HepG2 (cell line): Measurements from ENCODE around the gene TNIP1. TPM values are rescaled to one million over a fixed set of nuclear protein-coding genes. Genes with fewer than 3 reads are reported as not detected.

ENCODE experiments used
- ATAC-seq: fragments of 200-7000 bp; cut with Tn5 transposase; 3 replicates; pipeline ENCODE4 v1.9.1; 2020; ENCODE audit warnings: mild to moderate bottlenecking, moderate library complexity
- BruUV-seq: library from RNA; stranded (reverse); fragments of 400-500 nt; replicated peaks from 2 replicates; lab custom pipeline; 2021; lab: Mats Ljungman, UMichigan
- CTCF ChIA-PET: fragments of 300-600 bp; formaldehyde crosslinking; extraction: SDS; loops from one replicate; lab custom pipeline; 2021; ENCODE audit warnings: low total read pairs, inconsistent platforms, low intra/inter-chr PET ratio; lab: Yijun Ruan, JAX
- POLR2A ChIA-PET: fragments of 350-600 bp; sonication (Branson Sonifier 250); formaldehyde crosslinking; loops from one replicate; lab custom pipeline; 2020; ENCODE audit warnings: antibody characterized with exemption, inconsistent platforms; lab: Yijun Ruan, JAX
- DNase-seq: peaks from one replicate; pipeline ENCODE4 v3.0.0-alpha.2; 2015; ENCODE audit warnings: low spot score
- FAIRE-seq: peaks from 3 replicates; lab custom pipeline; 2011; peaks lifted over from hg19 to GRCh38; lab: Jason Lieb, UNC
- H2AFZ ChIP-seq: one replicate; pipeline ENCODE4 v1.6.1; 2011; ENCODE audit warnings: low read length, inconsistent platforms
- H3K27ac ChIP-seq: fragments of 300-600 bp; 3 replicates; pipeline ENCODE4 v1.8.0; 2011; ENCODE audit warnings: mixed run types, mild to moderate bottlenecking, mixed read lengths, low read length, inconsistent platforms; ENCODE audit not compliant: insufficient read depth; ENCODE audit errors: extremely low read length
- H3K27me3 ChIP-seq, 2 experiments: fragments of 200-600 bp in 1 of 2; 2 replicates in 1 of 2; 3 replicates in 1 of 2; pipeline versions ENCODE4 v1.6.0 to v1.8.0; 2011; ENCODE audit warnings: low read length in 2 of 2, mild to moderate bottlenecking in 2 of 2, moderate library complexity in 2 of 2, inconsistent platforms in 1 of 2; ENCODE audit not compliant: insufficient read depth in 2 of 2, control insufficient read depth in 1 of 2
- H3K36me3 ChIP-seq, 2 experiments: fragments of 200-600 bp in 1 of 2; replicated peaks in 1 of 2; 2 replicates in 1 of 2; 3 replicates in 1 of 2; pipeline versions ENCODE4 v1.5.1 to v1.8.0; 2011; ENCODE audit warnings: low read length in 2 of 2, inconsistent platforms in 1 of 2; ENCODE audit not compliant: insufficient read depth in 2 of 2, control insufficient read depth in 1 of 2
- H3K4me1 ChIP-seq: 2 replicates; pipeline ENCODE4 v1.5.1; 2012; ENCODE audit warnings: low read length, inconsistent platforms; ENCODE audit not compliant: insufficient read depth
- H3K4me2 ChIP-seq: 2 replicates; pipeline ENCODE4 v1.6.0; 2011; ENCODE audit warnings: low read depth, low read length, inconsistent platforms
- H3K4me3 ChIP-seq, 3 experiments: fragments of 200-600 bp in 1 of 3; sonication (generic), shearing (Covaris generic) in 1 of 3; replicated peaks in 1 of 3; 2 replicates each; pipeline ENCODE4 v1.5.1; 2011 to 2016; ENCODE audit warnings: low read length in 3 of 3, inconsistent platforms in 2 of 3, low read depth in 2 of 3, mild to moderate bottlenecking in 2 of 3, control low read depth in 1 of 3, mixed read lengths in 1 of 3; ENCODE audit not compliant: insufficient read depth in 1 of 3
- H3K79me2 ChIP-seq: one replicate; pipeline ENCODE4 v1.6.1; 2011; ENCODE audit warnings: low read length, inconsistent platforms; ENCODE audit not compliant: insufficient read depth
- H3K9ac ChIP-seq: 2 replicates; pipeline ENCODE4 v1.6.0; 2011; ENCODE audit warnings: mild to moderate bottlenecking, low read depth, low read length, inconsistent platforms; ENCODE audit not compliant: insufficient read depth
- H3K9me3 ChIP-seq: 2 replicates; pipeline ENCODE4 v1.5.1; 2012; ENCODE audit warnings: mild to moderate bottlenecking, low read length
- H4K20me1 ChIP-seq: 2 replicates; pipeline ENCODE4 v1.6.0; 2011; ENCODE audit warnings: inconsistent platforms, mild to moderate bottlenecking, low read length, moderate library complexity; ENCODE audit not compliant: insufficient read depth
- CHD2 ChIP-seq: IDR thresholded peaks from 2 replicates; pipeline ENCODE4 v1.6.1; 2011; ENCODE audit warnings: low read depth, low read length, improper control_type of control experiment
- SSRP1 ChIP-seq: IDR thresholded peaks from 2 replicates; pipeline ENCODE4 v1.6.1; 2016; ENCODE audit warnings: control low read depth
- TRIM22 ChIP-seq: fragments of 450-650 bp; IDR thresholded peaks from 2 replicates; pipeline ENCODE4 v1.6.1; 2017
- ZBTB37 ChIP-seq: sonication (generic); formaldehyde crosslinking; IDR thresholded peaks from 2 replicates; pipeline ENCODE4 v1.4.0; 2020; ENCODE audit warnings: mild to moderate bottlenecking, missing genetic modification reagents
- ZBTB39 ChIP-seq: sonication (generic); formaldehyde crosslinking; IDR thresholded peaks from 2 replicates; pipeline ENCODE4 v1.5.0; 2020; ENCODE audit warnings: missing genetic modification reagents
- ZC3H13 ChIP-seq: sonication (generic); formaldehyde crosslinking; IDR thresholded peaks from 2 replicates; pipeline ENCODE4 v1.8.1; 2023; ENCODE audit warnings: mild to moderate bottlenecking, missing genetic modification reagents, moderate library complexity
- ZNF143 ChIP-seq: sonication (generic); formaldehyde crosslinking; IDR thresholded peaks from 2 replicates; pipeline ENCODE4 v1.4.0; 2020; ENCODE audit warnings: missing genetic modification reagents
- ZNF224 ChIP-seq: sonication (generic); formaldehyde crosslinking; IDR thresholded peaks from 2 replicates; pipeline ENCODE4 v1.5.0; 2020; ENCODE audit warnings: mild to moderate bottlenecking, missing genetic modification reagents
- ZNF503 ChIP-seq: sonication (generic); formaldehyde crosslinking; IDR thresholded peaks from 2 replicates; pipeline ENCODE4 v1.4.0; 2020; ENCODE audit warnings: missing genetic modification reagents
- ZNF629 ChIP-seq: sonication (generic); formaldehyde crosslinking; conservative IDR thresholded peaks from 2 replicates; pipeline ENCODE4 v1.5.0; 2020; ENCODE audit warnings: missing genetic modification reagents
- WGBS: methylation state at CpG from one replicate; pipeline ENCODE4 v1.1.6; 2017; ENCODE audit warnings: low lambda C conversion rate; 5-methylcytosine and 5-hydroxymethylcytosine counted together
- in situ Hi-C: cut with HindIII; loops from 2 replicates; pipeline ENCODE4 v1.10.0; 2017; ENCODE audit warnings: low pct_unique_long_range_greater_than_20kb; ENCODE audit not compliant: extremely low pct_ligation_motif_present
- intact Hi-C: fragments of 100-400 bp; cut with micrococcal nuclease; formaldehyde crosslinking; loops from one replicate; pipeline ENCODE4 v1.10.0; 2022; ENCODE audit not compliant: unreplicated experiment
- polyA plus RNA-seq, 8 experiments: library from polyadenylated mRNA; depleted of rRNA in 3 of 8; stranded (reverse) in 7 of 8; unstranded in 1 of 8; fragments of >200 nt; fragmentation: Illumina TruSeq in 4 of 8; extraction: Trizol in 4 of 8; gene quantifications; 2 replicates each; pipeline versions ENCODE4 v1.2.1 to v1.2.3, GENCODE V29; 2011 to 2016; ENCODE audit warnings: low read depth in 4 of 8, missing spikeins in 1 of 8, mixed read lengths in 1 of 8; ENCODE audit not compliant: insufficient read depth in 1 of 8
- total RNA-seq, 5 experiments: library from RNA; depleted of rRNA; stranded (reverse); fragments of >200 nt; fragmentation: Illumina TruSeq; extraction: Trizol; gene quantifications; 2 replicates each; pipeline ENCODE4 v1.2.3, GENCODE V29; 2016; ENCODE audit warnings: low read depth in 1 of 5

The TNIP1 gene
- total and polyA plus RNA-seq, 2 of the 13 experiments (the other 11 are each of a cell fraction or from before 2014, with no cell fraction given) = 26.2 to 45.9 TPM

GRCh38 chr5:151121095-151121494 is 40.3 kb upstream of the TNIP1 start:
- FAIRE-seq = no peak

GRCh38 chr5:151118913-151119575 is 38.2 kb upstream of the TNIP1 start:
- Histone ChIP-seq H3K9ac (no peak overlapping the region), H3K4me1 (no peaks in the 10 kb centered on the region), H3K27me3 (no peaks in the 10 kb centered on the region; a peak in 1 of 5 replicates), H4K20me1 (no peaks in the 10 kb centered on the region), H3K9me3 (no peaks in the 10 kb centered on the region), H3K79me2 (no peaks in the 10 kb centered on the region), H3K4me2 (no peak overlapping the region), H3K27ac (no peak overlapping the region), H3K4me3 (no peak overlapping the region), H2AFZ (no peak overlapping the region), H3K36me3 (peaks cover 30 to 70% of the 10 kb centered on the region in 2 experiments)
- ATAC-seq (no peak), FAIRE-seq (no peak), DNase-seq (no peak)
- CTCF ChIA-PET = no interaction called here
- 94% methylated on average over 5 of the region's 7 CpGs for WGBS
- intact Hi-C loops = no loop called here
- in situ Hi-C loops = loop anchor here (5.0 kb wide), 1 partner anchor 67 kb away; no protein-coding TSS in a partner anchor
- POLR2A ChIA-PET = no interaction called here
- BruUV-seq = no TSS peak
- no peak for TF ChIP-seq ZNF143 (CRISPR knock-in tag)
- TF ChIP-seq ZNF503 (CRISPR knock-in tag) = no peak
- TF ChIP-seq ZBTB39 (CRISPR knock-in tag) = no peak
- no peak for TF ChIP-seq TRIM22
- no peak for TF ChIP-seq SSRP1 (CRISPR knock-in tag)
- TF ChIP-seq ZNF224 (CRISPR knock-in tag) = no peak

More at GRCh38 chr5:151121095-151121494, 40.3 kb upstream of the TNIP1 start:
- Histone ChIP-seq H4K20me1 (no peaks in the 10 kb centered on the region; the same call in 1 of the 2 replicates), H3K4me1 (no peaks in the 10 kb centered on the region), H3K9ac (no peak overlapping the region), H3K79me2 (no peaks in the 10 kb centered on the region), H3K4me3 (no peak overlapping the region), H2AFZ (no peak overlapping the region), H3K27ac (no peak overlapping the region), H3K27me3 (no peaks in the 10 kb centered on the region; a peak in 1 of 5 replicates), H3K4me2 (no peak overlapping the region), H3K36me3 (peaks cover 39 to 81% of the 10 kb centered on the region in 2 experiments), H3K9me3 (no peaks in the 10 kb centered on the region)
- peak; percentile 77 for TF ChIP-seq ZNF629
- no peak for TF ChIP-seq ZBTB37
- no peak for TF ChIP-seq ZC3H13 (CRISPR knock-in tag)
- no peak for TF ChIP-seq CHD2
- in situ Hi-C loops (loop anchor here (5.0 to 10.0 kb wide), 2 partner anchors 41 to 114 kb away; no protein-coding TSS in a partner anchor), intact Hi-C loops (no loop called here)
- DNase-seq = no peak
- ChIA-PET CTCF (no interaction called here), POLR2A (no interaction called here)
- ATAC-seq = no peak
- BruUV-seq = no TSS peak
- 98% methylated on average over 2 of the region's 2 CpGs for WGBS
